ENCODE measurements around the gene BEST4.

GRCh38 chr1:44792736-44793502, 4.9 kb upstream of the BEST4 start:
- no peak for TF ChIP-seq CTCF (IDR thresholded peaks at IDR 0.05)
- TF ChIP-seq POLR2A (IDR thresholded peaks at IDR 0.05) = no peak
